Ovary (tissue), 3 donors: Measurements from ENCODE around the gene DUSP16.

Source experiments
- EP300 ChIP-seq: sonication (generic); formaldehyde crosslinking; IDR thresholded peaks from one replicate; pipeline ENCODE4 v1.6.1; 2017; ENCODE audit warnings: antibody characterized with exemption
- POLR2A ChIP-seq: fragments of 450-650 bp; IDR thresholded peaks from one replicate; pipeline ENCODE4 v1.6.1; 2017; ENCODE audit warnings: antibody characterized with exemption, mild to moderate bottlenecking, moderate library complexity
- TF ChIP-seq, protein P1 (sequence below), 3 donors: fragments of 450-650 bp in 2 of 3; fragments of 200-600 bp in 1 of 3; IDR thresholded peaks; one replicate each; pipeline versions ENCODE4 v1.5.1 to v1.8.0; 2016 to 2022; ENCODE audit warnings: antibody characterized with exemption in 3 of 3, mild to moderate bottlenecking in 1 of 3
- donor health status: DM: no; HTN: no; CAD: no.

DNA sequence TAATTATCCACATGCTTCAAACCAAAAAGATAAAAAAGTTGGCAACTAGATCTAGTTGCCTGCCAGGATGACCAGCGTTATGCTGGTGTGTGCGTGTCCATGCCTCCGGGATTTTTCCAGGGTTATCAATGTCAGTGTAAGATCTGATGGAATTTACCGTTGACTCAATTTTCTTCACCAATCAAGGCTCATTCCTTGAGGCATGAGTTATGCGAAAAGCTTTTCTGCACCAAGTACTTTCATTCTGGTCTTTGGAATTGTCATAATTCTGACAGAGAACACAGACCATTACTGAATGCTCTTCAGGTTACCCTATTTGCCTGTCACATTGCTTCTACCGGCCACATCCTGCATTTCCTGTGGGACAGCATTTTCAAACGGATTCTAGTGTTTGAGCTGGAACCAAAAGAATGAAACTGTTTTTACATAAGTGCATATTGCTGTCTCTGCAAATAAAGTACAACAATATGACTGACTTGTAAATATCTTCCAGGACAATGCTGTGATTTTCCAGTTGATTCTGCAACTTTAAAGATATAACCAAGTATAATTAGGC is 91.8 kb downstream of the DUSP16 start:
- TF ChIP-seq, protein P1, sequence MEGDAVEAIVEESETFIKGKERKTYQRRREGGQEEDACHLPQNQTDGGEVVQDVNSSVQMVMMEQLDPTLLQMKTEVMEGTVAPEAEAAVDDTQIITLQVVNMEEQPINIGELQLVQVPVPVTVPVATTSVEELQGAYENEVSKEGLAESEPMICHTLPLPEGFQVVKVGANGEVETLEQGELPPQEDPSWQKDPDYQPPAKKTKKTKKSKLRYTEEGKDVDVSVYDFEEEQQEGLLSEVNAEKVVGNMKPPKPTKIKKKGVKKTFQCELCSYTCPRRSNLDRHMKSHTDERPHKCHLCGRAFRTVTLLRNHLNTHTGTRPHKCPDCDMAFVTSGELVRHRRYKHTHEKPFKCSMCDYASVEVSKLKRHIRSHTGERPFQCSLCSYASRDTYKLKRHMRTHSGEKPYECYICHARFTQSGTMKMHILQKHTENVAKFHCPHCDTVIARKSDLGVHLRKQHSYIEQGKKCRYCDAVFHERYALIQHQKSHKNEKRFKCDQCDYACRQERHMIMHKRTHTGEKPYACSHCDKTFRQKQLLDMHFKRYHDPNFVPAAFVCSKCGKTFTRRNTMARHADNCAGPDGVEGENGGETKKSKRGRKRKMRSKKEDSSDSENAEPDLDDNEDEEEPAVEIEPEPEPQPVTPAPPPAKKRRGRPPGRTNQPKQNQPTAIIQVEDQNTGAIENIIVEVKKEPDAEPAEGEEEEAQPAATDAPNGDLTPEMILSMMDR (IDR thresholded peaks at IDR 0.05), result no peak
- no peak for TF ChIP-seq EP300
- TF ChIP-seq POLR2A, result no peak
